Hematopoietic multipotent progenitor cell treated with erythropoietin and hydrocortisone succinate and interleukin-3 and kit ligand, for 4 days (in vitro differentiated cells): ENCODE measurements around the gene PFAS.

Experiments
- DNase-seq: peaks from one replicate; pipeline ENCODE4 v3.0.0-alpha.2; 2015

PFAS gene

DNA sequence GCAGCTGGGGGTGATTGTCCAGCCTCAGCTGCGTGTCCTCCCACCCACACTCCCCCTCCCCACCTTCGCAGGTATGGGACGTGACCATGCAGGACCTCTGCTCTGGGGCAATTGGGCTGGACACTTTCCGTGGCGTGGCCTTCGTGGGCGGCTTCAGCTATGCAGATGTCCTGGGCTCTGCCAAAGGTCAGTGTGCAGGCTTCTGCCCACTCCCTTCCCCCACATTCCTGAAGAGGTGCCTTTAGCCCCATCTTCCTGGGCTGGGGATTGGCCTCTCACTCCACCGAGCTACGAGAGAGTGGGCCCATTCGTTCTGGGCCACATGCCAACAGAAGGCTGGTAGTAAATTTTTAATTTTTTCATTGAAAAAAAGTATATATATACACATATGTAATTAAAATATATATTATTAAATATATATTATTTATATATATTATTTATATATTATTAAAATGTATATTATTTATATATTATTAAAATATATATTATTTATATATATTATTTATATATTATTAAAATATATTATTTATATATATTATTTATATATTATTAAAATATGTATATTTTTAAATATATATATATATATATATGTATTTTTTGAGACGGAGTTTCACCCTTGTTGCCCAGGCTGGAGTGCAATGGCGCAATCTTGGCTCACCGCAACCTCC is 18.5 kb downstream of the PFAS start:
- no peak for DNase-seq

DNA sequence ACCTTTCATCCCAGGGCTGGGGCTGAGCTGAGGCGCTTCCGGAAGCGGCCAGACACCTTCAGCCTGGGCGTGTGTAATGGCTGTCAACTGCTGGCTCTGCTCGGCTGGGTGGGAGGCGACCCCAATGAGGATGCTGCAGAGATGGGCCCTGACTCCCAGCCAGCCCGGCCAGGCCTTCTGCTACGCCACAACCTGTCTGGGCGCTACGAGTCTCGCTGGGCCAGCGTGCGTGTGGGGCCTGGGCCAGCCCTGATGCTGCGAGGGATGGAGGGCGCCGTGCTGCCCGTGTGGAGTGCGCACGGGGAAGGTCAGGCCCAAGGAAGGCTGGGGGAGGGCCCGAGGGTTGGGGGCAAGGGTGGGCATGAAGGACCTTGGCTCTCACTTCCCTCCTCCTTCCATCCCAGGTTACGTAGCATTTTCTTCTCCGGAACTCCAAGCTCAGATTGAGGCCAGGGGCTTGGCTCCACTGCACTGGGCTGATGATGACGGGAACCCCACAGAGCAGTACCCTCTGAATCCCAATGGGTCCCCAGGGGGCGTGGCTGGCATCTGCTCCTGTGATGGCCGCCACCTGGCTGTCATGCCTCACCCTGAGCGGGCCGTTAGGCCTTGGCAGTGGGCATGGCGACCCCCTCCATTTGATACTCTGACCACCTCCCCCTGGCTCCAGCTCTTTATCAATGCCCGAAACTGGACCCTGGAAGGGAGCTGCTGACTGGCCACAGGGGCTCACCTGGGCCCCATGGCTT is 19.6 kb downstream of the PFAS start:
- DNase-seq: no peak

DNA sequence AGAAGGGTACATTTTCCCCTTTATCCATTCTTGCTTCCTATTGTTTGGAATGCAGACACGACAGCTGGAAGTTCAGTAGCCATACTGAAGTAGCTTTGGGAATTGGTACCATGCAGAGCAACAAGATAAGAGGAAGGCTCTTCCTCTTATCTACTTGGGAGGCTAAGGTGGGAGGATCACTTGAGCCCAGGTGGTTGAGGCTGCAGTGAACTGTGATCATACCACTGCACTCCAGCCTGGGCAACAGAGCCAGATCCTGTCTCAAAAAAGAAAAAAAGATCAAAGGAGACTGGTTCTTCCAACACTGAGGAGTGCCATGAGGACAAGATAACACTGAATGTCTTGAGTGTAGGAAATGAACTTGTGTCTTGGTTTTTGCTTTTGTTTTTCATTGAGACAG is 23.3 kb downstream of the PFAS start:
- DNase-seq: no peak

DNA sequence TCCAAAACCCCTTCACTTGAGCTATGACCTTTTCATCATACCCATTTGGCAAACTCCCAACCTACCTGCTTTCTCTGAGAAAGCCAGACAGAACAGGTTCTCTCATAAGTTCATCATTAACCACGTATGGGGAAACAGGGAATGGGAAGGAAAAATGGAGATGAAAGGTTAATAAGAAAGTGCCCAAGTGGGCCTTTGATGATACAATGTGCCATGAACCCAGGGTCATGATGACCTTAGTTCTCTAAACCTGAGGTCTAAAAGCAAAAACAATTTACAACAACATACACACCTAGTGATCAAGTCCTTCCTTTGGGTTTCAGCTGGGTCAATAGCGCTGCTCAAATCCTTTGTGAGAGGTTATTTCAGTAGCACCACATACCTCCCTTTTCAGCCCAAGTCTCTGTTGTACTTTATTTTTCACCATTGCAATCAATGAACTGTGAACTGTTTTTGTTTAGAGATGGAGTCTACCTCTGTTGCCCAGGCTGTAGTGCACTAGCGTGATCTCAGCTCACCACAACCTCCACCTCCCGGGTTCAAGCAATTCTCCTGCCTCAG is 24.9 kb downstream of the PFAS start:
- no peak for DNase-seq

DNA sequence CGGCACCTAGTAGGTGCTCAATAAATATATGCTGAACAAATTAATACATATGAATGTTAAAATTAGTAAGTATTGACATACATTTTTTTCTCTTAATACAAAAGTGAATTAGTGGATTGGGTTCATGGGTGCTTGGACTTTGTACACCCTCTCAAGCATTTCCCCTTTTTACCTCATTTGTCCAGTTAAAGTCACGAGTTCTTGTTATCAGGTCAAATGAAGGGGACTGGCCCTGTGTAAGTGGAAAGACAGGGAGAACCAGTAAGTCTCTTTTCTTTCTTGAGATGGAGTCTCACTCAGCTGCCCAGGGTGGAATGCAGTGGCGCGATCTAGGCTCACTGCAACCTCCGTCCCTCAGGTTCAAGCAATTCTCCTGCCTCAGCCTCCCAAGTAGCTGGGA is 25.7 kb downstream of the PFAS start:
- DNase-seq: no peak

DNA sequence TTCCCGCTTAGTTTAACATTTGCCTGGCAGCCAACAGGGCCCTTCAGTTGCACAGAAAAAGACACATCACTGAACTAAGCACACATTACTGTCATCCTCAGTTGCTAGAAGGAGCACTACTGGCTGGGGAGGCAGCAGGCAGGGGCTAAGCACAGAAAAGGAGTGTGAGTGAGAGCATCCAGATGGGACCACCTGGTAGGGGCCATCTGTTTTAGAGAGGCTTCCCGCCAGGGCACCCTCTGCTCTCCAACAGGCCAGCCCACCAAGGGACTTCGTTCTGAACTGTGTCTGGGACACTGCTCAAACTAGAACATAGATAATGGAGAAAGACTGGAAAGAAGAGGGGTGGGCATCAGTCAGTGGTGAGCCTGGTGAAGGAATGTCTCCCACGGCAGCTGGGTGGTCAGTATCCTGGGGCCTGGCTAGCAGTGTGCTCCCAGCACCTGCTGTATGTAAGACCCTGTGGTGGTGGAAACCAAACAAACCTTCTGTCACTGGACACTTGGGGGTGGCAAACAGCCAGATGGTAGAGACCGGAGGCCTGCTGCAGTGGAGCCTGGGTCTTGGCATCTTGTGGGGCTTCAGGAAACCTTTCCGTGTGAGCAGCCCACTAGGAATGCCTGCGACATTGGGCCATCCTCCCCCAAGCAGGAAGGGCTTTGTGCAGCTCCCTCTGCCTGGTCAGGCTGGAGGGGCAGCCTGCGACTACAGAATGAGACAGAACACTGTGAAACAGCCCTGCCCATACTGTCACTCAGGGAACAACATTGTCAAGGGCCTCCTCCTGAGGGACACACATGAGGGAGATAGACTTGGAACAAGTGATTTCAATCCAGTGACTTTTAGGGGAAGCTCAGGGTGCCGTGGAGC is 26.6 kb downstream of the PFAS start:
- no peak for DNase-seq

DNA sequence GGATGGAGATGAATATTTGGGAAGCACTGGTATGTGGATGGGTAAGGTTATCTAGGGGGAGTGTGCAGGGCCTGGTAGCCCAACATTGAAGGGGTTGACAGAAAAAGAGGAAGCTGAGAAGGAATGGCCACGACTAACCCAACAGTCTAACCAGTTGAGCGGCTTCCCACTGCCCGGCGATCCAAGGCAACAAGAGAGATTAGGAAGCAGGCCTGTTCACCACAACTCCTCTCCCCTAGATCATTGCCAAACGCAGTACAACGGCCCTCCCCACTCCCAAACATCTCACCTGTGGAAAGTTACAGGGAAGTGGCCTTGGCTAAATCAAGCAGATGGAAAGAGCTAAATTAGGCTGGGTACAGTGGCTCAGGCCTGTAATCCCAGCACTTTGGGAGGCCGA is 28.2 kb downstream of the PFAS start:
- peak; percentile 40 for DNase-seq

DNA sequence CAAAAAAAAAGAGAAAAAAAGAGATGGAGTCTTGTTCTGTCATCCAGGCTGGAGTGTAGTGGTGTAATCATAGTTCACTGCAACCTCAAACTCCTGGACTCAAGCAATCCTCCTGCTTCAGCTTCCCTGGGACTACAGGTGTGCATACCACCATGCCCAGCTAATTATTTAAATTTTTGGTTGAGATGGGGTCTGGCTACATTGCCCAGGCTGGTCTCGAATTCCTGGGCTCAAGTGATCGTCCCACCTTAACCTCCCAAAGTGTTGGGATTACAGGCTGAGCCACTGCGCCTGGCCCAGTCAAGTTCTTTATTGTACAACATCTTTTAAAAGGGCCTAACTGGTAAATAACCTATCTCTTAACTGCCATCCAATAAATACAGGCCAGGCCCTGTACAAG is 33.3 kb downstream of the PFAS start:
- no peak for DNase-seq

DNA sequence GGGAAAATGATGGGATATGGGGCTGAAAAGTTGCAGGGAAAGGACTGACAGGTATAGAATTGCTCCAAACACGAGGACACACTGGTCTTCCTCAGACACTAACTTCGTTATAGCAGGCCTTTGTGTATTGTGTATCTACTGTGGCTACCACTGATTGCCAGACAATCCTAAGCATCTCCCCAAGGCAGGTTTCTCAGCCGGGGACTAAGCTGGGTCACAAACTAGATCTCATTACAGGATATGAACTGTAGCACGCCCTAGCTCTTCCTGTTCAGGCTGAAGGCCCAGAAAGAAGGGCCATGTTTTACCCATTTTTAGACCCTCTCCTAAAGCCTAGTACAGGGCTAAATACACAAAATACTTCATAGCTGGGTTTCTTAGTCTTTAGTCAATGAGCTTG is 34.3 kb downstream of the PFAS start:
- no peak for DNase-seq

DNA sequence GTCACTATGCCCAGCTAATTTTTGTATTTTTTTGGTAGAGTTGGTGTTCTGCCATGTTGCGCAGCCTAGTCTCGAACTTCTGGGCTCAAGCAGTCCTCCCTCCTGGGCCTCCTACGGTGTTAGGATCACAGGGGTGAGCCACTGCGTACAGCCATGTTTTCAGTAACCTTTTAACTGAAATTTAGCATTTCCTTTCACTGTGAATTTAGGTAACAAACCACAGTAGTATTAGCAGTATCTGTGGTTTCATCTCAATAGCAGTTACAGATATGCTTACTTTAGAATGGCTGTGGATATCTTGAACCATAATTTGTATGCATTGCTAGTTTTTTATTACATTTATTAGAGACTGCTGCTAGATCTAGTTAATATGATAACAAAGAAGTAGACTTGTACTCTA is 35.0 kb downstream of the PFAS start:
- DNase-seq: no peak

DNA sequence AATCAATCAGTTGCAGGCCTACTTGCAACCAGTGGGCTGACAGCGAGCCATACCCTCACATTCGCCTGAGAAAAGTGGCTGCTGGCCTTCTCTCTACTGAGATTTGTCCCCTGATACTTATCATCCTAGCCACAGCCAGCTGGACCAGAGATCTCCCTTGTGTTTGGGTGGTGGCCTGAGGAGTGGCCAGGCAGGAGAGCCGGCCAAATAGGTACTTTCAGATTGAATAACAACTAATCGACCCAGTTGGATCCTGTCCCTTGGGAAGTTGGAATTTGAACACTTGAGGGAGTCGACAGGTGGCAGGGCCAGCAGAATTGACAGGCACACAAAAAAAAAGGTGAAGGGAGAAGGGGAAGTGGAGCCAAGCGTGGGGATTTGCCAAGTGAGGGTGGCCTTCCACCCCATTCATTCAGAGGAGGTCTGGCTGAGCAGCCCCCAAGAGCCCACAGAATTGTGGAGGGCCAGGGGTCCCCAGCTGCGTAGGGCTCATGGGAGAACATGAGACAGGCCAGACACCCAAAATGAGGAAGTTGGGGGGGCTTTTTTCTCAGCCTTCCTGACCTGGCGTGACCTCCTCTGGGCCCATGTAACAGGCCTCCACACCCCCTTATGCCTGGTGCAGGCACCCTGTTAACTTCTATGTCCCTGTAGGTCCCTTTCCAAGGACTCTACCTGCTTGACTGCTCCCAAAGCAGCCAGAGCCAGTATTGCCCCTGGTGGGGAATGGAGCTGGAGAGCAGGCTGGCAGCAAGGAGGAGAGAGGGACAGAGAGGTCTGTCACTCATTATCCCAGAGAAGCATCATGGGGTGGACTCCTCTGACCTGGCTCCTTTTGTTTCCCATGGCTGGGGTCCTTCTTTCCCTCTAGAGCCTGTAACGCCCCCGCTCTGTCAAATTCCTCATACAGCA is 36.4 kb downstream of the PFAS start:
- DNase-seq: peak; percentile 79

DNA sequence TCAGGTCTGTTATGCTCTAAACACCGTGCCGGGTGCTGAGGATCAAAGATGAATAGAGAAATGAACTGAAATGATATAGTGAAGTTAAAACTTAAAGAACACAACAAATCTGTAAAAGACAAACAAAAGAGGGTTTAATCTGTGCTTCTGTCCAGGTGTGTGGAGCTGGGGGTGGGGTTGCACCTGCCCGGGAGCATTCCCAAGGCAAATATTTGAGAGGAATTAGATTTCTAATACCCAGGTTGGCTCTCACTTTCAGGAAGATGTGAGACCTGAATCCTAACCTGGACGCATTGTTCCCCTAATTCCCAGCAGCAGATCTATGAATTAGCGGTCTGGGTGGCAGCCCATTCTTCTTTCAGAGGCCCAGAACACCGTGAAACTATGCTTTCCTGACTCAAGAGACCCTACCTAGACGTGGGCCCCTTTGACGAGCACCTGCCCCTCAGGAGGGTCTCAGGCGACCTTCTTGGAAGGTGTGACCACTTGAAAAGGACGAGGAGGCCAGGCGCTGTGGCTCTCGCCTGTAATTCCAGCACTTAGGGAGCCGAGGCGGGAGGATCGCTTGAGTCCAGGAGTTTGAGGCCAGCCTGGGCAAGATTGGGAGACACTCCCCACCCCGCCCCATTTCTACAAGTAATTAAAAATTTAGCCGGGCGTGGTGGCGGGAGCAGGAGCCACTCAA is 38.7 kb downstream of the PFAS start:
- DNase-seq: no peak

DNA sequence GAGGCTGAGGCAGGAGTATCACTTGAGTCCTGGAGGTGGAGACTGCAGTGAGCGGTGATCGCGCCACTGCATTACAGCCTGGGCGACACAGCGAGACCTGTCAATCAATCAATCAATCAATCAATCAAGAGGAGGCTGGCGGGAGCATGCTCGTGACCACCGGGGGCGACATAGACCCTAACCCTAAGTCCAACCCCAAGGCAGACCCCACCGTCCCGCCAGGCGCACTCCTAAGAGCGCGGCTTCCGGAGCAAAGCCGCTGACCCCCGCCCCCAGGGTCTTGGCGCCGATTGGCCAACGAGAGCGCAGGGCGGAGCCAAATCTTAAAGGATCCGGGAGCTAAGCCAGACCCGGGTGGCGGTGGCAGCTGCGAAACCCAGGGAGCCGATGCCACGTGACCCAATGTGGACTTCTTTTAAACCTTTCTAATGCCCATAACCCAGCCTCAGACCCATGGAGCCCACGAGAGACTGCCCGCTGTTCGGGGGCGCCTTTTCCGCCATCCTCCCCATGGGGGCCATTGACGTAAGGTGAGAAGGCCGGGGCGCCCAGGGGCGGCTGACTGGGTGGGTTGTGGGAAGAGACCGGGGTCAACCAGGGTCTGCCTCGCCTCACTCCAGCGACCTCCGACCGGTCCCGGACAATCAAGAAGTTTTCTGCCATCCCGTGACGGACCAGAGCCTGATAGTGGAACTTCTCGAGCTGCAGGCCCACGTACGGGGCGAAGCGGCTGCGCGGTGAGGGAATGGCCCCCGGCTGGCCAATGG is 39.4 kb downstream of the PFAS start, which contains the start of gene RANGRF:
RANGRF (plus strand) TSS at position 335 of the 767 bp plus-strand sequence; CDS start at position 454, 119 bp downstream.
- DNase-seq: peak; percentile 97

DNA sequence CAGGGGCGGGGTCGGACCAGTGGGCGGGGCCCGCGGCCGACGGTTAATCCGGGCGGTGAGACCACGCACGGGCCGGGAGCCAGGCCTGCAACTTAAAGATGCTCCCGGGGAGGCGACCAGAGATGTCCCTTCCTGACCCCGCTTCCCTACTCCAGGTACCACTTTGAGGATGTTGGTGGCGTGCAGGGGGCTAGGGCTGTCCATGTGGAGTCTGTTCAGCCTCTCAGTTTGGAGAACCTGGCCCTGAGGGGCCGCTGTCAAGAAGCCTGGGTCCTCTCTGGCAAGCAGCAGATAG is 40.0 kb downstream of the PFAS start:
- no peak for DNase-seq

DNA sequence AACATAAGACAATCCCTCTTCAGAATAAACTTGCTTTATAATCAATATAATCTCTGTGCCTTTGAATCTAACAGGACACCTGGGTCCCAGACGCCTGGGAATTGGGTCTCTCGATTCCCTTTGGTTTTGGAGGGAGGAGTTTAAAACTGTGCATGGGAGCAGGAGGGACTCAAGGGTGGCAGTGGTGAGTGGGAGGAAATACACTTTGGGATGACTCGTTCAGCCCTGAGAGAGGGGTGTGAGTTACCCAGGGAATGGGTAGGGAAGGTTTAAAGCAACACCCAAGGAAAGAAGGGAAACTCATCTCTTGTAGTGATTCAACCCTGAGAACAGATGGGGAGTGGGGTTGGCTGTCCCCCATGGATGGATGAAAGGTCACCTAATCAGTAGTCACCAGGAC is 41.0 kb downstream of the PFAS start:
- DNase-seq: no peak

DNA sequence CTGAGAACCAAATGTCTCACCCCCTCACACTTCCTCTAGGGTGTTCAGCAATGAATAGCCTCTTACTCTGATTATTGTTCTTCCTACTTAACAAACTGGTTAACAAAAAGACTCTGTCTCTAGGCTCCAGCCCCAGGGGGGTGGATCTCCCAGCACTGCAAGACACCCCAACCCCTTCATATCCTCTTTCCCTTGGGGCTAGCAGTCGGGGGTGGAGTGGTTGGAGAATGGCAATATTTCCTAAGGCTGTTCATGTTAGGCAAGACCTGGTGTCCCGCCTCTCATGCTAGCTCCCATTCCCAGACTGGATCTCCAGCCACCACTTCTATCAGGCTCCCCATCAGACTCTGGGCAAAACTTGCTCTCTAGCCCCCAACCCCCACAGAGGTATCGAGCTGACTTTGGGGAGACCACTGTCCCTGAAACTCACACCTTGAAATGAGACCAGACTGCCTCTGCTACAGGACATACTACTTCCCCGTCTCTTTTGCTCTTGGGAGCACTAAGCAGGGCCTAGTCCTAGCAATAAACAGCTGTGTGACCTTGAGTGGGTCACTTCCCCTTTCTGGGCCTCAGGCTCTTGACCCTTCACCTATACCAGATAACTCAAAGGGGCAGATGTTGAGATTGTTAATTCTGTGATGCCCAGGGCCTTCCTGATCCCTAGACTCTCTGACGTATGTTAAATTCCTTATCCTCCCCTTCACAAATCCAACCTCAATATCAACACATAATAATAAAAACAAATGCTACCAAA is 43.7 kb downstream of the PFAS start:
- DNase-seq: no peak

DNA sequence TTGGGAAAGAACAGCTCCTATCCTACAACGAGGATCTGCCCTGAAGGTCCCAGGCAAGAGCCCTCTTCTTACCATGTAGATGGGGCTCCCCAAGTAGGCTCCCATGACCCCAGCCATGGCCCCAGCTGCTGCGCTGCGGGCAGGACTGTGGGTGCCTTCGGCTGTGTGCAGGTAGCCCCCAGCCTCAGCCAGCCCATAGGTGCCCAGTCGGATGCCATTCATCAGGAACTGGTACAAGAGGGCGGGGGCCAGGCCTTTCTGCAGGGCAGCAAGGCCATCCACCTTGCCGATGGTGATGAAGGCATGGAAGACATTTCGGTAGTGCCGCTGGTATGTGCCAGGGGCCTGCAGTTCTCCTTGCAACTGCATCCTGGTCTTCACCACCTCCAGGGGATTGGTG is 45.3 kb downstream of the PFAS start:
- DNase-seq: no peak

DNA sequence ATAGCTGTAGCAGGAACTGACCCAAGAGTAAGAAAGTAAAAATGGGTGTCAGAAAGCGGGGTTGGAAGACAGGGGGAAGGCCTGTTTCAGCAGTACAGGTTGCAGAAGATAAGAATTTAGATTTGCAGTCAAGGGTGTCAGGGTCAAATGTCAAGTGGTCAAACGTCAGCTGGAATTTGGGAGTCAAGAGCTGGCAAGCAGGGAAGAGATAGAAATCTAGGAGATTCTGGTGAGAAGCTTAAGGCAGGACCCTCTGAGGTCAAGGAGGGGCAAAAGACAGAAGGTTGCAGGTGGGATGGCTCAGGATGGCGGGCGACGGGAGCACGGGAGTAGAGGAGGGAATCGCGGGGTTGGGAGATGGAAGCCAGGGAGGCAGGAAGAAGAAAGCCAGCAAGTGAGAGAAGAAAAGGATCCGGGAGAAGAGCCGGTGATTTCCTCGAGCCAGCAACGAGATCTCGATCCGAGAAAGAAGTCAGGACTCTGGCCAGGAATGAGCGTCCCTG is 45.8 kb downstream of the PFAS start:
- no peak for DNase-seq

DNA sequence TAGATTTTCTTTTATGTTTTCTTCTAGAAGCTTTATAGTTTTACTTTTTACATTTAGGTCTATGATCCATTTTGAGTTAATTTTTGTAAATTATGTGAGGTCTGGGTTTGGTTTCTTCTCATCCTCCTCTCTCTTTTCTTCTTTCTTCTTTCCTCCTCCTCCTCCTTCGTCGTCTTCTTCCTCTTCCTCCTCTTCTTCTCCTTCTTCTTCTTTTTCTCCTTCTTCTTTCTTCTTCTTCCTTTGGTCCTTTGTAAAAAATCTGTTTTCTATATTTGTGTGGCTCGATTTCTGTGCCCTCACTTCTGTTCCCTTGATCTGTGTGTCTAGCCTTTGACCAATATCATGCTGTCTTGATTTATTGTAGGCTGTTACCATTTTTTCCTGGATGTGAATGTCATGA is 51.1 kb downstream of the PFAS start:
- no peak for DNase-seq

DNA sequence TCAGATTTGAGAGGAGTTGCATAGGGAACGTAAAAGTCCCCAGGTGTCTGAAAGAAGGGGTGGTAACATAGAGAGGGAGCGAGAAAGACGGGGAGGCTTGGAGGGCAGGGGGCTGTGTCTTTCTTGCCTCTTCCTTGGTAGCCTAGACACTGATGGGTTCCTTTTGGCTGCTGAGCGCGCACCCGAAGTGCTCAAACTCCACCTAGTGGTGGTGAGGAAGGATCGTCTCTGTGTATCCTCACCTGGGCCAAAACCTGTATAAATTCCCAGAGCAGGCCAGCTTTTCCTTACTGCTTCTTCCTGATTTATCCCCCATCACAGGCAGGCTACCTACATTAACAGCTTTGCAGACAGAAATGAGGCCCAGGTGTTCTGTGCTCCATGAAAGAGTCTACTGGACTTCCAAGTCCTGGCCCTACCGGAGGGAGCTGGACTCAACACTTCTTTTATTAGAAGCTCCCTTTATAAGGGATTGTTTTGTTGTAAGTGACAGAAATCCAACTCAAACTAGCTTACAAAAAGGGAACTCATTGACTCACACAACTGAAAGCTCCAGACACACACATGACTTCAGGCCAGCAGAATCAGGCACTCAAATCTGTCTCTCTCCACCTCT is 51.6 kb downstream of the PFAS start:
- peak; percentile 87 for DNase-seq
